ENCODE data around the gene CASKIN1. TPM values are rescaled to one million over a fixed set of nuclear protein-coding genes. Genes with fewer than 3 reads are reported as not detected.
"Not testable (repeated sequence)": the region's sequence is repeated elsewhere in the genome, so short reads cannot be mapped to it uniquely, and the experiment has no call there.

CASKIN1 gene
- total RNA-seq, 1 experiment from 2014 or later, result not detected

GRCh38 chr16:2211923-2212347, 15.5 kb upstream of the CASKIN1 start:
- DNase-seq (ENCODE audit: low read depth), result no peak

GRCh38 chr16:2210386-2211365, 14.3 kb upstream of the CASKIN1 start, which contains the start of gene BRICD5:
BRICD5 (minus strand) TSS chr16:2210863; CDS start chr16:2210833, 30 bp downstream.
- DNase-seq (ENCODE audit: low read depth), result no peak

GRCh38 chr16:2210009-2210332, 13.6 kb upstream of the CASKIN1 start:
- DNase-seq (ENCODE audit: low read depth), result no peak

- DNase-seq (ENCODE audit: low read depth), result no peak
These were observed 13.0 kb upstream of the CASKIN1 start for GRCh38 chr16:2209258-2210008.

- no peak for DNase-seq (ENCODE audit: low read depth)
These were observed 12.4 kb upstream of the CASKIN1 start for GRCh38 chr16:2208772-2209171.

GRCh38 chr16:2208308-2208707, 11.9 kb upstream of the CASKIN1 start:
- DNase-seq (ENCODE audit: low read depth), result no peak

GRCh38 chr16:2207872-2208271, 11.5 kb upstream of the CASKIN1 start:
- DNase-seq (ENCODE audit: low read depth), result no peak

GRCh38 chr16:2206780-2207433, 10.5 kb upstream of the CASKIN1 start:
- DNase-seq (ENCODE audit: low read depth), result no peak

- no peak for DNase-seq (ENCODE audit: low read depth)
These were observed 10.0 kb upstream of the CASKIN1 start for GRCh38 chr16:2206420-2206779.

- no peak for DNase-seq (ENCODE audit: low read depth)
These were observed 9.5 kb upstream of the CASKIN1 start for GRCh38 chr16:2205967-2206313.

GRCh38 chr16:2205104-2205966, 8.9 kb upstream of the CASKIN1 start, which contains the start of gene MLST8:
MLST8 (plus strand) TSS chr16:2205454; CDS start chr16:2206086, 632 bp downstream.
- peak; percentile 78 for DNase-seq (ENCODE audit: low read depth)

- no peak for DNase-seq (ENCODE audit: low read depth)
These were observed 8.2 kb upstream of the CASKIN1 start for GRCh38 chr16:2204416-2205103.

- DNase-seq (ENCODE audit: low read depth), result not testable (repeated sequence)
These were observed 6.8 kb upstream of the CASKIN1 start for GRCh38 chr16:2203119-2203688.

- no peak for DNase-seq (ENCODE audit: low read depth)
These were observed 3.9 kb upstream of the CASKIN1 start for GRCh38 chr16:2200313-2200712.

GRCh38 chr16:2199621-2200139, 3.3 kb upstream of the CASKIN1 start:
- DNase-seq (ENCODE audit: low read depth), result no peak

GRCh38 chr16:2199095-2199494, 2.7 kb upstream of the CASKIN1 start:
- DNase-seq (ENCODE audit: low read depth), result no peak

GRCh38 chr16:2198283-2198682, 1.9 kb upstream of the CASKIN1 start:
- no peak for DNase-seq (ENCODE audit: low read depth)

- DNase-seq (ENCODE audit: low read depth), result no peak
These were observed 1.4 kb upstream of the CASKIN1 start for GRCh38 chr16:2197765-2198164.

- no peak for DNase-seq (ENCODE audit: low read depth)
These were observed 641 bp upstream of the CASKIN1 start for GRCh38 chr16:2196981-2197511.
